ENCODE measurements around the gene COMMD7. TPM values are rescaled to one million over a fixed set of nuclear protein-coding genes. Genes with fewer than 3 reads are reported as not detected.

COMMD7 gene
- total and polyA plus RNA-seq, 12 donors: 16.4 to 58.6 (median 40.4) TPM

DNA sequence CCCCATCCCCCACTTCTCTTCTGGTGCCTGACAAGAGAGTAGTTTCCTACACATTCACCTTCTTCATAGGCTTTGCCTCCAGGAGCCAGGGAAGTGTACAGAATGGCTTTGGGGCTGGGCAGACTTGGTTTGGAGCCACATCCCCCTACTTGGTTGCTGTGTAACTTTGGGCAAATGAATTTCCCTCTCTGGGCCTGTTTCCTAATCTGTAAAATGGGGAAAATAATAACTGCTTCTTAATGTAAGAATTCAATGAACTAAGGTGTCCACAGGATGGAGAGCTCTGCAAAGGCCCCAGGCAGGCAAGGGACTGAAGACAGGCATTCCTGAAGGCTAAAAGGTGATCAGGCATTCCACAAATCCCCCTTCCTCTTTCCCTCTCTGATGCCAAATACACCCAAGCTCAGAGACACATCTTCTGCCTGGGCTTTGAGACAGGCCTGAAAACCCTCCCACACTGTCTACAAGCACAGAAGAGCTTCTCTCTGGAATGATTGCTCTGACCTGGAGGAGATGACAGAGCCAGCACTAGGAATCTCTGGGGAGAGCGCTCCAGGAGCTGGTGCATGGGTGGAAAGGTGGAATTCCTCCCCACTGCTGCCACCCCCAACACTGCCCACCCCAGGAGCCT is 62.6 kb downstream of the COMMD7 start:
- no peak for DNase-seq
- Histone ChIP-seq H3K9me3 (replicated peaks in 1 of 3) (no peaks in the 10 kb centered on the region), H3K4me1 (replicated peaks in 1 of 2) (peaks cover 0 to 10% of the 10 kb centered on the region in 2 donors), H3K4me3 (no peak overlapping the region), H3K27me3 (no peaks in the 10 kb centered on the region), H3K27ac (peak overlapping the region in 1 of 5 donors; percentile 9), H3K36me3 (replicated peaks in 1 of 2) (no peaks in the 10 kb centered on the region)
- WGBS, 4 donors: 71 to 100% (median 96%) methylated on average over 1 of the region's 1 CpG
- intact Hi-C loops (cut with DNase I): no loop called here
- TF ChIP-seq CTCF (IDR thresholded peaks at IDR 0.05): no peak

- Histone ChIP-seq H3K27me3 (no peaks in the 10 kb centered on the region), H3K4me3 (no peak overlapping the region), H3K36me3 (replicated peaks in 1 of 2) (no peaks in the 10 kb centered on the region), H3K4me1 (replicated peaks in 1 of 2) (peaks cover 0 to 10% of the 10 kb centered on the region in 2 donors), H3K27ac (no peak overlapping the region), H3K9me3 (replicated peaks in 1 of 3) (no peaks in the 10 kb centered on the region)
- 41 to 57% (median 55%) methylated on average over 6 of the region's 6 CpGs for WGBS, 4 donors
- intact Hi-C loops (cut with DNase I): loop anchor here in 1 of 2 donors (5.0 to 10.0 kb wide), 2 partner anchors 98 to 216 kb away; no protein-coding TSS in a partner anchor
- DNase-seq: peak; percentile 59 to 85 (median 76)
- TF ChIP-seq POLR2A (IDR thresholded peaks at IDR 0.05): no peak
- TF ChIP-seq CTCF (IDR thresholded peaks at IDR 0.05): no peak
Measured at GRCh38 chr20:32678948-32679347, 64.3 kb downstream of the COMMD7 start.

DNA sequence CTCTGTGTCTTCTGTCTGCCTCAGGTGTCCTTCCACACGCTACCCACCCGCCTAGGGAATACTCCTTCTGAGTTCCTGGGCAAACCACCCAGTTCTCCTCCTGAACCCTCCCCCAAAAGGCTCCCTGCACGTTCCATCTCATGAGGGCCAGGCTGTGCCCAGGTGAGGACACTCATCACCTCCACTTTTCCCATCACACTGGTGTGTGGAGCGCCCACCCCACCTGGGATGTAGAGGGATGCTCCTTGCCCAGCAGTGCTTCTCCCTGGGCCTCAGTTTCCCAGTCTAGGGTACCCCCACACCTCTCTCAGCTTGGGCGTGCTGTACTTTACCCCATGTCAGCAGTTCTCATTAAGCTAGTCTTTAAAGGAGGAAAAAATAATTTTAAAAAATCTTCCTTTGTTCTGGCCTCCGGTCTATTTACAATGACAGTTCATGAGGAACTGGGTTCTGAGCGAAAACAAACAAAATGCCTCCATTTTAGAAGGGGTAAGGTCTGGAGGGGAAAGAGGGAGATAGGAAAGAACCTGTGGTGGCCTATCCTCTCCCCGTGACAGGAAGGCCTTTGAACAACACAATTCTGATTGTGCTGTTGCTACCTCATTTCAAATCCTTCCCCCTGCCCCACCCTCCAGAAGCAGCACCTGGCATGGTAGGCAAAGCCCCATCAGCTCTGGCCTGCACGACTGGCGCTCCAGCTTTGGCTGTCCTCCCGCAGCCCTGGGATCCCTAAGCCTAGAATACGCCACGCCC is 67.9 kb downstream of the COMMD7 start:
- H3K9me3 ChIP-seq (replicated peaks in 1 of 3): no peaks in the 10 kb centered on the region
- no peaks in the 10 kb centered on the region for H3K36me3 ChIP-seq (replicated peaks in 1 of 2)
- TF ChIP-seq POLR2A (IDR thresholded peaks at IDR 0.05): no peak
- no peak for TF ChIP-seq CTCF (IDR thresholded peaks at IDR 0.05)
- WGBS, 4 donors: 81 to 90% (median 86%) methylated on average over 12 to 13 of the region's 13 CpGs
- no peak overlapping the region for H3K27ac ChIP-seq
- intact Hi-C loops (cut with DNase I): loop anchor here (2.0 to 10.0 kb wide), 3 partner anchors 101 to 219 kb away; no protein-coding TSS in a partner anchor
- H3K27me3 ChIP-seq: no peaks in the 10 kb centered on the region
- H3K4me1 ChIP-seq (replicated peaks in 1 of 2): peaks cover 6 to 10% of the 10 kb centered on the region in 2 donors
- no peak for DNase-seq
- no peak overlapping the region for H3K4me3 ChIP-seq

DNA sequence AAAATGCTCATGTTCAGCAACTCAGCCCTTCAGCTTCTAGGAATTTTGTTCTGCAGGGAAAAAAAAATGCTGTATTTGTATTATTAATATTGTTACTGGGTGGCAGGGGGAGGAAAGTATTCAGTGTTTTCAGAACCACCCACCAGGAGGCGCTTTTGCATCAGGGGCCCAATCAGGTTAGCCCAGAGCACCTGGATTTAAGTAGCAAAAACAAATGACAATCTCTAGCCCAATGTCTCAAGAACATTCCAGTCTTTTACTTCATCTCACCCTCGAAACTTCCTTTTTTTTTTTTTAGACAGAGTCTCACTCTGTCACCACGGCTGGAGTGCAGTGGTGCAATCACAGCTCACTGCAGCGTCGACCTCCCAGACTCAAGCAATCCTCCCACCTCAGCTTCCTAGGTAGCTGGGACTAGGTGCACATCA is 68.9 kb downstream of the COMMD7 start:
- no peaks in the 10 kb centered on the region for H3K36me3 ChIP-seq (replicated peaks in 1 of 2)
- peak in 6 of 7 donors; percentile 38 to 69 (median 56) for DNase-seq
- TF ChIP-seq CTCF (IDR thresholded peaks at IDR 0.05): peak; percentile 41 to 74 (median 68)
- TF ChIP-seq POLR2A (IDR thresholded peaks at IDR 0.05): no peak
- intact Hi-C loops (cut with DNase I): loop anchor here (2.0 to 10.0 kb wide), 2 partner anchors 102 to 220 kb away; no protein-coding TSS in a partner anchor
- H3K27ac ChIP-seq: no peak overlapping the region
- no peaks in the 10 kb centered on the region for H3K27me3 ChIP-seq
- no peaks in the 10 kb centered on the region for H3K9me3 ChIP-seq (replicated peaks in 1 of 3)
- peaks cover 6 to 10% of the 10 kb centered on the region in 2 donors for H3K4me1 ChIP-seq (replicated peaks in 1 of 2)
- 45 to 57% (median 54%) methylated on average over 5 of the region's 5 CpGs for WGBS, 4 donors
- no peak overlapping the region for H3K4me3 ChIP-seq
